Dermis blood vessel endothelial cell (primary cell): ENCODE results near the gene UBE2E2. TPM values are rescaled to one million over a fixed set of nuclear protein-coding genes. Genes with fewer than 3 reads are reported as not detected.

Experiments
- DNase-seq: peaks from one replicate; pipeline ENCODE4 v3.0.0; 2010
- total RNA-seq: library from RNA; depleted of rRNA; stranded (reverse); fragments of >200 nt; gene quantifications from 2 replicates; pipeline ENCODE4 v1.2.3, GENCODE V29; 2014

Gene UBE2E2
- total RNA-seq, 1 donor from 2014 or later, result 32.2 TPM

DNA sequence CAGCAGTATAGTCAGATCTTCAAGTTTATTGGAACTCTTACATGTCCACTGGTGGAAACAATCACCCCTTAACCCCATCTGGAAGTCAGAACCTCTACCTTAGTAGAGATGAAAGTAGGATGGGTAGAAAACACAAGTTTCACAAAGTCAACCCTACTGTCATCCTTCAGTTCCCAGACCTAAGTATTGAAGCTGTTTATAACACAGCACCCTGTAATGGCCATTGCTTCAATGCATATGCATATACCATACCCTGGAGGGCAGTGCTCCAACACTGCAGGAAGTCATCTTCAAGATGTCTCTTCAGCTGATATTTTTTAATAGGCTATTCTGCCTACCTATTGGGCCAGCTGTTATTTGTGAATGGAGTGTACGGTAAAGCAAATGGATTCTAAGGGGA lies 241.3 kb downstream of the UBE2E2 start:
- no peak for DNase-seq

DNA sequence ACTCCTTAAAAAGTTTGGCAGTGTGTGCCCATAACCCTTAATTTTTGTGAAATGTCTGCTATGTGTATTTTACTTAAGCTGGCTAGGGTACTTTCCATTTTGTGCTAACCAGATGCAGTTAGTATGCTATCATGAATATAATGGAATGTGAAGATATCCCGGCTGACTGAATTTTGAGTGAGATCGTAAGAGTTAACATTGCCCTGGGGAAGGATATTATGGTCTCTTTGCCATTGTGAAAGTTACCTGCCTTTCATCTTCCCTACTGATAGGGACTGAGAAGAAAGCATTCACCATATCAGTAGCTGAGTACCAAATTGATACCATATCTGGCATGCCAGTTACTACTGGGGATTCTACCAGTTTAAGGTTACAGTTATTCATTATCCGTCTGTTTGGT lies 243.2 kb downstream of the UBE2E2 start:
- DNase-seq, result no peak

DNA sequence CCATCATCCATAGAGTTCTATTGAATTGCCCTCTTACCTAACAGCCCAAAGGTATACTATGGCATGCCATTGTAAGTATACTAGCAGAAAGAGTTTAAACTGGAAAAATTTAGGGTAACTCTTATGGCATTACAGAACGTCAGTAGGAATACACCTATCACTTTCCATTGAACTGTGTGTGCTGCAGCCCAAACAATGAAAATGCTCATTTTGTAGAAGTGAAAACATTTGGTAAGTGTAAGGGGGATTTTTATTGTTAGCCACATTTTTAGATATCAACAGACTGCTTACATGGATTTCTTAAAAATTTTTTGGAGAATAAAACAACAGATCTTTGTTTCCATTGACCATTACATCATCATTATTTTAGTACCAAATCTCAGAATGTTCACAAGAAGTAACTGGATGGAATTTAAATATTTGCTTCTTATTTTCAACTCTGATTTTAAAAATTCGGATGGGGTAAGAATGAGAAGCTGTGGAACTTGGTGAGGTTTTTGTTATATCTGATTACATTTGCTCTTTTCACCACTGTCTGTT lies 245.9 kb downstream of the UBE2E2 start:
- DNase-seq, result no peak

DNA sequence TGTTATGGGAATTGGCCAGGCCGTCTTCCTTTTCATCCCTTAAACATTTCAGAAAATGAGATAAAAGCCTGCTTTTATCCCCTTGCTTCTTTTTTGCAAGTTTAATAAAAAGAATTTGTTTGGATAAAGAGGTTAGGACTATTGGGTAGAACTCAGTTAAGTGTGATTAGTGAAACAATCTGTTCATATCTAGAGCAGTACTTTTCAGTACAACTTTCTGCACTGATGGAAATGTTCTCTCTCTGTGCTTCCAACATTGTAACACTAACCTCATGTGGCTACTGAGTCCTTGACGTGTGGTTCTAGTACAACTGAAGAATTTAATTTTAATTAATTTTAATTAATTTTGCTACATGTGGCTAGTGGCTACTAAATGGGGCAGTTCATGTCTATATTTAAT lies 246.9 kb downstream of the UBE2E2 start:
- no peak for DNase-seq

DNA sequence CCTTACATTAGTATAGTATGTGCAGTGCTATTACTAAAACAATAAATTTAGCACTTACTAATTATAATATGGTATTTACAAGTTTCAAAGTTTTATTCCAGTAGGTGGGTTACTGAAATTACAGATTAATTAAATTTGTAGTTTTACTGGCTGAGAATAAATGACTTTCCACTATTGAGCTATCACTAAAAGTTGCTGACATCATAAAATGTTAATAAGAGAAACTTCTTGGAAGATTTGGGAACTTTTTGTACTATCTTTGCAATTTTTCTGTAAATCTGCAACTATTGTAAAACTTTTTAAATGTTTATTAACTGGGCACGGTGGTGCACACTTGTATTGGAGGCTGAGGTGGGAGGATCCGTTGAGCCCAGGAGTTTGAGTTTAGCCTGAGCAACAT lies 247.7 kb downstream of the UBE2E2 start:
- DNase-seq, result no peak

DNA sequence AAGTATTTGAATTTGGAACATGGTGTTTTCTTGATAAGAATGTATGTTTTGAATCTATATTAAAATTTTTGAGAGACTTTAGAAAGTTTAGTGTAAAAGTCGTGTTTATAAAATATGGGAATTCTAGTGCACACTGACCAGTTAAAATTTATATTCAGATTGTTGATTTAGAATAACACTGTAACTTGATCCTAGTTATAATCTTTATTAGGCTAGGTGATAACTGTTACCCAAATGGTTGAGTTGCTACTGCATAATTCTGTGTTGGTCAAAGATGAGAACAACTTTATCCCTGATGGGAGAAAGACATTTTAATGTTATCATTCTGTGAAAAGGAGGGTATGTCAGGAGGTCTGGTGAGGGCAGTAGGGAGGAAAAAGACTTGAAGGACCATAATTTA lies 249.3 kb downstream of the UBE2E2 start:
- no peak for DNase-seq

DNA sequence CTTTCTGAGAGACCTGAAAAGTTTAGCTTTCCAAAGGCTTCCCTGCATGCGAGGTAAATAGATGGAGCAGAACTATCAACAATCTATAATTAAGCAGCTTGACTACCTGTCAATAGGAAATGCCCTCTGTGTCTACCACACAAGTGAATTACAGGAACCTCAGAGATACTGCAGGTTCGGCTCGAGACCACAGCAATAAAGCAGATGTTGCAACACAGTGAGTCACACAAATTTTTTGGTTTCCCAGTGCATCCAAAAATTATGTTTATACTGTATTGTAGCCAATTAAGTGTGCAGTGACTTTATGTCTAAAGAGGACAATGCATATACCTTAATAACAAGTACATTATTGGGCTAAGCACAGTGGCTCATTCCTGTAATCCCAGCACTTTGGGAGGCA lies 252.0 kb downstream of the UBE2E2 start:
- no peak for DNase-seq

DNA sequence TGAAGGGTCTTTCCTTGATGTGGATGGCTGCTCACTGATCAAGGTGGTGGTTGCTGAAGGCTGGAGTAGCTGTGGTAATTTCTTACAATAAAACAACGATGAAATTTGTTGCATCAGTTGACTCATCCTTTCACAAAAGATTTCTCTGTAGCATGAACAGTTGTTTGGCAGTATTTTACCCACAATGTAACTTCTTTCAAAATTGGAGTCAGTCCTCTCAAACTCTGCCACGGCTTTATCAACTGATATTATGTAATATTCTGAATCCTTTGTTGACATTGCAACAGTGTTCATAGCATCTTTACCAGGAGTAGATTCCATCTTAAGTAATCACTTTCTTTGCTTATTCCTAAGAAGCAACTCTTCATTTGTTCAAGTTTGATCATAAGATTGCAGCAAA lies 252.6 kb downstream of the UBE2E2 start:
- no peak for DNase-seq

DNA sequence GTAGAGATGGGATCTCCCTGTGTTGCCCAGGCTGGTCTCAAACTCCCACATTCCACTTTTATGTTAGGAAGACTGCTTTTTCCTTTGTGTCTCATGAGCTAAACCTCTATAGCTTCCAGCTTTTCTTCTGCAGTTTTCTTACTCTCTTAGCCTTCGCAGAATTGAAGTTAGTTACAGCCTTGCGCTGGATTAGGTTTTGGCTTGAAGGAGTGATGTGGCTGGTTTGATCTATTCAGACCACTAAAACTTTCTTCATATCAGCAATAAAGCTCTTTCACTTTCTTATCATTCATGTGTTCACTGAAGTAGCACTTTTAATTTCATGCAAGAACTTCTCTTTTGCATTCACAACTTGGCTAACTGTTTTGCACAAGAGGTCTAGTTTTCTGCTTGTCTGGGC lies 254.6 kb downstream of the UBE2E2 start:
- DNase-seq, result no peak

DNA sequence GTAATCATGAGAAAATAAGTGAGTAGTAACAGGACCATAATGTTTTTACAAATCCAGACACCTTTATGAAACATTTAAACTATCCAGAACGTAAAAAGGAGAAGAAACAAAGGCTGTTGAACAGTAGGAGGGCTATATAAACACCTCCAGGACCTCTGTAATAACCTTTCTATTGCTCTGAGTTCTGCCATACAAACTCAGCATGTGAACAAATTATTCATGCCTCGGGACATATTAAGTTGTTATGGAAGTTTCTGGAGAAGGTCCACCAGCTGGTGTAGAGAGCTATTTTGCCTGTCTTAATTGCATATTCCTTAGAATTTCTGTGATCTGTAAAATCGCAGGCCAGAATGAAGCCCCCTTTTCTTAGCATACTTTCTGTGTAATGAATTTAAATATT lies 256.3 kb downstream of the UBE2E2 start:
- no peak for DNase-seq

DNA sequence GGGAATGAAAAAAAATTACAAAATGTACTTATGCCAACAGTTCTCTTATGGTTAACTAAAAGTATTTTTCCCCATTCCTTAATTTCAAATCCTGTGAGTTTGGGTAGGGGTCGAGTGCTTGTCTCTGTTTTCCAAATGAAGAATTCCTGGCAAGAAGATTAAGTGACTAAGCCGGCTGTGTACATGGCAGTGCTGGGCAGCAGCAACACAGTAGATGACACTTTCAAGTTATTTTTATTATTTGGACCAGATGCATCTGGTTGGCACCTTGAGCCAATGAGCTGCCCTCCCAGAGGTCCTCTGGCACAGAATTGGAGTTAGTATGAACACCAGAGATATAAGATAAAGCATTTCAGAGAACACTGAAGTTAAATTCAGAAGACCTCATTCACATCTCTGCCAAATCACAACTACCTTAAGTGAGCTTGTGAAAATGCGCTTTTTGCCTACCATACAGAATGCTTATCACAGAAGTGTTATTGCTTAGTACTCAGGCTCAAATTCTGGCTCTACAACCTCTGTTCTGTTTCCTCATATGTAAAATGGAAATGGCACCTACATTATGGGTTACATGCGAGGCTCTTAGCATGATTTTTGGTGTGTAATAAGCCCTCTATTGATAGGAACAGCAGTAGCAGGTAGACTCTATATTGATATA lies 256.9 kb downstream of the UBE2E2 start:
- no peak for DNase-seq

DNA sequence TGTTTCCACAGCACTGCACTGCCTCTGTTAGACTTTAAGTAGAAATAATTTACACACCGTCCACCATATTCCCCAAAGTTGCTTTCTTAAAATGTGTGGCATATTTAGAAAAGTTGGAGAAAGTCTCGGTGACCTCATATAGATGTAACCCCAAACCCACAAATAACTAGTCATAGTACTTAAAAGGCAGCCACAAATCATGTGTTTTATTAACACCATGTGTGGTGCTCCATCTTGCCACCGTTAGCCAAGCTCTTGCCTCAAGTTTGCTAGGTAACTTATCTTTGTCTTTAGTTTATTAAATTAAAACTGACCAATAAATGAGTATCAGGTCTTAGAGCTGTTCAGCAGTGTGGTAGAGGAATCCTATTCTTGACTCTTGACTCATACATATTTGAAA lies 257.9 kb downstream of the UBE2E2 start:
- no peak for DNase-seq

DNA sequence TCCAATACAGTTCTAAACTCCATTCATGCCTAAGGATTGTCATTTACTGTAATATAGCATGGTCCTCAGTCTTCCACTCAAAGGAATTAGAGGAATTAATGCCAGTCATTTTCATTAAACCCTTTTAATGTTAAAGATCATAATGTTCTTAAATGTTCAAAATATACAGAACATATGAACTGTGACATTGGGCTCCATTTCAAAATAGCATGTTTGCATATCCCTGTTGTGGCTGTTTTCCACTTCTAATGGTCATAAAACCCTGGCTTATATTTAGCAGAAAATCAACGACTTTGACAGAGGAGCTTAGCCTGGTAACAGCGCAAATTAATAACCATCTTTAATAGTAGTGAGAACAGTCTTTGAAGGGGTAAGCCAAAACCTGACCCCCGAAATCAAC lies 260.7 kb downstream of the UBE2E2 start:
- no peak for DNase-seq

DNA sequence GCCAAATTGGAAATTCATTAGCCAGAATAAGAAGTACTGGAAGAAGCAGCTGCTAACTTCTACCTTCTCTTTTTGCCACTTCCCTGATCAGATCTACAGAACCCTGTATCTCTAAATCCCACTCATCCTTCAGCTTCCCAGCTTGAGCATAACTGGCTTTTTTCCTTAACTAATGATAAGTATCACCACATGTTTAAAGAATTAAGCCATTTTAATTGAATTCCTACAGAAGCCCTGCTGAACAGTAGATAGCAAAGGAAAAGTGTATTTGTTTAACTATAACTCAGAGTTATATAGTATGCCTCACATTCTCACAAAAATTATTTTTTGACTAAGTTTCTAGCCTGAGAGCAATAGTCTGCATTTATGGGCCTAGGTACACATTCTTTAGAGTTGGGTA lies 262.4 kb downstream of the UBE2E2 start:
- DNase-seq, result no peak

DNA sequence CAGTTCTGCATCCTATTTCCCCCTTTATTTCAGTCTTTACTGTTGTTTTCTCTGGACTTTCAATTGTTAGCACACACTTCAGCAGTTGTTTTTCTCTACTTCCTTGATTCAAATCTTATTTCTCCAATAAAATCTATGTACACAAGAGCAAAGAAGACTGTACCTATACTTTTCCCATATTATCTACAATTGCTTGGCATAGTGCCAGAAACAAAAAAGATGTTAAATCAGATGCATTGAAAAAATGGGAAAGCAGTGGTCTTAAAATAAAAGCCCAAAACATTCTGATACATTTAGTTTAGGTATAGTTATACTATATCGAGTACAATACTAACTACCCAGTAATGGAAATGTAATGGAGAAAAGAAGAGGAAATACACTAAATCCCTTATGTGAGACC lies 265.1 kb downstream of the UBE2E2 start:
- no peak for DNase-seq

DNA sequence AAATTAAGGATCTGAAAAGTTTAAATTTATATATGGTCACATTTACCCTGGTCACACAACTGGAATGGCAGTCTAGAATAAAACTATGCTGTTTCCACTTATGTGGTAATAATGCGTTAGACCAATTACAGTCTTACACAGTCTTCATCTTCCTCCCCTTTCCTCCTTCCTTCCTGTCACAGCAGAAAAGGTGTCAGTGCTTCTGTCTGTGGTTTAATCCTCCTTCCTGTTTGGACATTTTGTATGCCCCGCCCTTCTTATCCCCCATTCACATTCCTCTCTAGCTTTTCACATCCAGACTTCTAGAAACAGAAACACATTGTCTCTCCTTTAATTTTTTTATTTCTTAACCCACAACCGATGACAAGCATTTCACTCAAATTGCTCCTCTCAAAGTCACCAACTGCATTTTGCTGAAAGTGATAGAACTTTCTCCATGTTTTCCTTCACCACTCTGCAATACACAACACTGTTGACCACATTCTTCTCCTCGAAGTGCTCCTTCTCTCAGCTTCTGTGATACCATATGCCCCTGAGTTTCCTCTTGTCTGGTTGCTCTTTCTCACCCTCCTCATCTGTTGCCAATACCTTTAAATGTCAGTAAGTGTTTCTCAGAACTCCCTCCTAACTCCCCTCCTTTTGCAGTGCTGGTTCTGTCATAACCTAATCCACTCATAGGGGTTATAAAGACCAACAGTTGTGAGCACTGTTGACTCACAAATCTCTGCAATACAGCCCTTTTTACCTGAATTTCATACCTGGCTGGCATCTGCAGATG lies 271.6 kb downstream of the UBE2E2 start:
- no peak for DNase-seq

DNA sequence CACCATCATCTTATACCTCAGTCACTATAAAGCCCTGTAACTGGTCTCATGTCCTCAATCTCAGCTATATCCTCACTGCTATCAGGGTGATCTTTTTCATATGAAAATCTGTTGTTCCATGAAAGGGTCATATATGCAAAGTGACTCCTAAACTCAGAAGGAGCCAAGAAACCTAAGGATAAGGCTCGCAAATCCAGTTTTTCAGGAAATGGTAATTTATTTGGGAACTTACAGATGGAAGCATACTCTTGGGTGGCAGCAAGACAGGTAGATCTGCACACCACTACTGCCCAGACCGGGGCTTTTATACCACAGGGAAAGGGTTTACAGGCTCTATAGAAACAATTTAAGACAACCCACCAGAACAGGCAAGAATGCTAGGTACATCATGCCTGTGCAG lies 272.3 kb downstream of the UBE2E2 start:
- no peak for DNase-seq

DNA sequence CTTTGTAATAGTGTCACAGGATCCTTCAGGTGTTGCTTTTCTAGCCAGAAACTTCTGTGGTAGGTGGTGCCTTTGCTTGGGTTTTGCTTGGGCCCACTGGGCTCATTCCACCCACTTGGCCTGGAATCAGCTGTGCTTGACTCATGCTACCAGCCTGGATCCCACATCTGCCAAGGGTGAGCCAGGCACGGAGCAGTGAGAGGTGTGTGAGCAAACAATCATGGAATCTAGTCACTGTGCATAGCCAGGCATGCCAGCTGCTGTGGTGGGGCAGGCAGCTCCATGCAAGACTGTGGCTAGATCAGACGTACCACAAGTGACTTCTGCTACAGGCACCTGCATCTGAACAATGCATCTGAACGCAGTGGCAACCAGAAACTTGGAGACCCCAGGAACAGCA lies 275.9 kb downstream of the UBE2E2 start:
- DNase-seq, result no peak

DNA sequence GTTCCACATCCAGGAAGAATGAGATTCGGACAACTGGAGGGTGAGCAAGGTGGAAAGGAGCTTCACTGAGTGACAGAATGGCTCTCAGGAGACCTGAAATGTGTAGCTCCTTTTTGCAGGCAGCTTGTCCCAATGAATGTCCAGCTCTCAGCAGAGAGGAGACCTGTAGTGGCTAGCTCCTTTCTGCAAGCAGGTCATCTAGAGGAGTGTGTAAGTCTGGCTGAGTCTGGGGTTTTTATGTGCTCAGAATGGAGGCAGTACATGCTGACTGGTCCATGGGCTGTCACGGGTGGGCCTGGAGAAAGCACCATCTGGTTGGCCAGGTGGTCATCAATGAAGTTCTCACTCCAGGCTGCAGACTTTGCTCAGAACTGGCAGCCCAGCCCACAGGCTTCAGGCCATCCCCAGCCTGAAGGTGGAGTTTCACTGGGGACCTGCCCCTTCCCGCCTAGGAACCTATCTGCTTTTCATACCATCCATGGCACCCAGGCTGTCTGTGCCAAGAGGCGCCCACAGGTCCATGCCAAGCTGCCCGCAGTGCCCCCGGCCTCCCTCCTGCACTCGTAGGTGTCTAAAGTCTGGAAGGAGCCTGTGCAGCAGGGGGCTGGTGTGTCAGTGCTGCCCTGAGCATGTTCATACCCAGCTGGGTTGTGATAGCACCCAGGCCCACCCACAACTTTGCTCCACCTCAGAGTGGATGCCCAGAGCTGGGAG lies 276.6 kb downstream of the UBE2E2 start:
- no peak for DNase-seq

DNA sequence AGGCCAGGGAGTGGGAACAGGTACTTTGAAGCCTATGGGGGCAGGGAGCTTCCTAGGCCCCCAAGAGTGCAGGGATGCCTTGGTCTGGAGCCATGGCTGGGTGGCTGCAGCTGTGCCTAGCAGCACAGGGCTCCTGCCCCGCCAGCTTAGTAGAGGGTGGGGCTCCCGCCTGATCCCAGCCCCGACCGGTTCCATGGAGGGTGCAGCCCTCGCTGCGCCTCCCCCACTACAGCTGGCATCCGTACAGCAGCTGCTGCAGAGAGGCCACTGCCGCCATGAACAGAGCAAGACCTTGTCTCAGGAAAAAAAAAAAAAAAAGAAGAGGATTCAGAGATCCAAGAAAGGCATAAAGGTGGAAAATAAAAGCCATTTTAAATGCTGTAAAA lies 277.2 kb downstream of the UBE2E2 start:
- no peak for DNase-seq

DNA sequence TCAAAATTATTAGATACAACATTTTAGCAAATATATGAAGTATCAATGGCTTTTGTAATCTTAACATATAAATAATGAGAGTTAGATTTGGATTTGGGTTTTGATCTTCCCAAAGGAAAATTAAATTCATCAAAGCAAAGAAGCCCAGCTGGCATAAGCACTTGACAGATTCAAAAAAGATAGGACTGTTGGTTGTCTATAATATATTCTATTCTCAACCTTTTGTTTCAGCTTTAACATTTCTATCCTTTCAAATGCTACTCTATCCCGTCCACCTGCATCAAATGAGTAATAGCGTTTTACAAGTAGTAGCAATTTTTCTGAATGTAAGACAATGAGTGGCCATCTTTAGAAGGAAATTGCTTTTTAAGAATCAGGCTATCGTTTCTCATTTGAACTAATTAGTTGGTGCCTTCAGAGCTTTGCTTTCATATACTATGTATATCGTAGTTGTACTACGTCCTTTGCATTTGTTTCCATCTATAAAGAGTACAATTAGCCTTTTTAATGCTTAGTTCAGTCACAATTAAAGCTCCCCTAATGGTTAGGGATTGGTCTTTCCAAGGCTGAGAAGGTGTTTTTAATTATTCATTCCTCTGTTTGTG lies 278.0 kb downstream of the UBE2E2 start:
- DNase-seq, result no peak

DNA sequence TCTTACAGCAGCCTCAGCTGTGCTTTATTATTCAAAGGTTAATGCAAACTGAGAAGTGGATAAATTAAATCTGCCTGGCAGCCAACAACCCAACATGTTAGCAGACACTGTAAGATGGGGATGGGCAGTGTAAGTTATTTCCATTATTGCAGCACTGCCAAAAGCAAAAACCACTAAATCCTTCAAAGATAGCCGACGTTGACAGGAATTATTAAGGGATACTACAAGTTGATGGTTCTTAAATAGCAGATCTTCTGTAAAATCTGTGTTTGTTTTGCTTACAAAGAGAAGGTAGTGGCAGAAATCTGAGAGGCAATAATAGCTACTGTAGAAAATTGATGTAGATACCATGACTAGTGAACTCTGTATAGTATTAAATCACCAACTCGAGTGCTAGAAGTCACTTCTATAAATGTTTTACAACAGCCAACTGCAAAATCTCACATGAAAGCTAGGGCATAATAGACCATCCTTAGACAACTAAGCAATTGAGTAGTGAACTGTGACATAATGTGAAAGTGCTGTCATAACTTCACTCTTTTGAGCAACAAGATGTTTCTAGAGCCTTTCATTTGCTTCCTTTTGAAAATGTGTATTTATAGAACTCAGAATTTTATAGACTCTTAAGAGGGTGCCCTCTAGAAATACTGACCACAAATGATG lies 278.6 kb downstream of the UBE2E2 start:
- no peak for DNase-seq

DNA sequence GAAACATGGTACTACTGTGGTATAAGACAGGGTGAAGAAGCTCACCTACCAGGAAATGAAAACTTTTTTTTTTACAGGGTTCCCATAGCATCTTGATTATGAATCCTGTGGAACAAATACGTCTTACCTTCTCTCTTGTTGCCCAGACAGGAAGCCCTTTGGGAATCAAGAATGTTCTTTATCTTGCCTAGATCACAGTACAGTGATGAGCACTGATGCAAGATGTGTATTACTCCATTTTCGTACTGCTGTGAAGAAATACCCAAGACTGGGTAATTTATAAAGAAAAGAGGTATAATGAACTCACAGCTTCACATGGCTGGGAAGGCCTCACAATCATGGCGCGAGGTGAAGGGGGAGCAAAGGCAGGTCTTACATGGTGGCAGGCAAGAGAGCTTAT lies 281.3 kb downstream of the UBE2E2 start:
- no peak for DNase-seq
